IMR-90 (cell line): Measurements from ENCODE around the gene TMEM209. TPM values are rescaled to one million over a fixed set of nuclear protein-coding genes. Genes with fewer than 3 reads are reported as not detected.

Source experiments
- ATAC-seq: fragments of 200-7000 bp; cut with Tn5 transposase; 2 replicates; pipeline ENCODE4 v1.9.1; 2020; ENCODE audit warnings: low read depth, mild to moderate bottlenecking, moderate library complexity
- BruUV-seq: library from RNA; stranded (reverse); fragments of 400-500 nt; replicated peaks from 2 replicates; lab custom pipeline; 2021; lab: Mats Ljungman, UMichigan
- CTCF ChIA-PET: fragments of 300-600 bp; formaldehyde crosslinking; extraction: SDS; loops from one replicate; lab custom pipeline; 2021; ENCODE audit warnings: antibody characterized with exemption; lab: Yijun Ruan, JAX
- POLR2A ChIA-PET: fragments of 300-600 bp; sonication (Branson Sonifier 250); formaldehyde crosslinking; loops from one replicate; lab custom pipeline; 2022; ENCODE audit warnings: antibody characterized with exemption; ENCODE audit not compliant: unreplicated experiment; lab: Charles Lee
- DNase-seq: peaks from one replicate; pipeline ENCODE4 v3.0.0; 2013
- H2AFZ ChIP-seq: replicated peaks from 2 replicates; pipeline ENCODE3; 2013; ENCODE audit warnings: low read length, mild to moderate bottlenecking; ENCODE audit not compliant: poor library complexity
- H2AK5ac ChIP-seq: 2 replicates; pipeline ENCODE4 v1.6.1; 2013; ENCODE audit warnings: low read depth, low read length, inconsistent platforms
- H2AK9ac ChIP-seq: replicated peaks from 2 replicates; pipeline ENCODE3; 2013; ENCODE audit warnings: mild to moderate bottlenecking, low read depth, low read length, moderate library complexity; ENCODE audit not compliant: poor library complexity
- H2BK120ac ChIP-seq: 2 replicates; pipeline ENCODE4 v1.6.1; 2013; ENCODE audit warnings: low read depth, low read length, inconsistent platforms
- H2BK15ac ChIP-seq: 3 replicates; pipeline ENCODE4 v1.6.1; 2013; ENCODE audit warnings: low read depth, low read length, inconsistent platforms
- H2BK20ac ChIP-seq: 2 replicates; pipeline ENCODE4 v1.6.1; 2013; ENCODE audit warnings: low read depth, mild to moderate bottlenecking, inconsistent platforms, low read length, moderate library complexity
- H2BK5ac ChIP-seq: 2 replicates; pipeline ENCODE4 v1.6.1; 2013; ENCODE audit warnings: mild to moderate bottlenecking, low read depth, low read length, inconsistent platforms; ENCODE audit not compliant: poor library complexity, severe bottlenecking
- H3K14ac ChIP-seq: replicated peaks from 2 replicates; pipeline ENCODE4 v1.6.1; 2013; ENCODE audit warnings: low read depth, low read length, inconsistent platforms
- H3K18ac ChIP-seq: 2 replicates; pipeline ENCODE4 v1.6.1; 2013; ENCODE audit warnings: low read depth, low read length, control low read depth
- H3K23ac ChIP-seq: 2 replicates; pipeline ENCODE4 v1.6.1; 2013; ENCODE audit warnings: low read depth, low read length, inconsistent platforms
- H3K27ac ChIP-seq: 2 replicates; pipeline ENCODE4 v1.5.1; 2013; ENCODE audit warnings: mild to moderate bottlenecking, control low read depth, low read length; ENCODE audit not compliant: insufficient read depth
- H3K27me3 ChIP-seq: 2 replicates; pipeline ENCODE4 v1.6.1; 2013; ENCODE audit warnings: low read length; ENCODE audit not compliant: control insufficient read depth, insufficient read depth
- H3K36me3 ChIP-seq: 2 replicates; pipeline ENCODE4 v1.6.1; 2013; ENCODE audit warnings: low read length, mixed read lengths; ENCODE audit not compliant: control insufficient read depth, insufficient read depth
- H3K4ac ChIP-seq: 2 replicates; pipeline ENCODE4 v1.6.1; 2013; ENCODE audit warnings: low read depth, low read length, inconsistent platforms
- H3K4me1 ChIP-seq: 2 replicates; pipeline ENCODE4 v1.6.1; 2013; ENCODE audit warnings: low read length, mixed read lengths; ENCODE audit not compliant: control insufficient read depth, insufficient read depth
- H3K4me2 ChIP-seq: 2 replicates; pipeline ENCODE4 v1.6.1; 2013; ENCODE audit warnings: low read depth, mild to moderate bottlenecking, control low read depth, low read length, moderate library complexity
- H3K4me3 ChIP-seq: 2 replicates; pipeline ENCODE4 v1.5.1; 2013; ENCODE audit warnings: low read depth, mild to moderate bottlenecking, control low read depth, low read length, moderate library complexity; ENCODE audit not compliant: insufficient read depth
- H3K56ac ChIP-seq: 2 replicates; pipeline ENCODE4 v1.6.1; 2013; ENCODE audit warnings: low read length, inconsistent platforms; ENCODE audit not compliant: insufficient read depth; ENCODE audit errors: extremely low read depth
- H3K79me1 ChIP-seq, 2 experiments: 2 replicates each; pipeline ENCODE4 v1.6.1; 2013; ENCODE audit warnings: low read length in 2 of 2, inconsistent platforms in 1 of 2, low read depth in 1 of 2
- H3K9ac ChIP-seq: 2 replicates; pipeline ENCODE4 v1.6.1; 2013; ENCODE audit warnings: low read depth, low read length, control low read depth
- H3K9me1 ChIP-seq: 2 replicates; pipeline ENCODE4 v1.6.1; 2013; ENCODE audit warnings: low read length, inconsistent platforms; ENCODE audit not compliant: insufficient read depth
- H3K9me3 ChIP-seq: 2 replicates; pipeline ENCODE4 v1.6.1; 2013; ENCODE audit warnings: low read length; ENCODE audit not compliant: control insufficient read depth, insufficient read depth
- H4K20me1 ChIP-seq: 2 replicates; pipeline ENCODE4 v1.6.1; 2013; ENCODE audit warnings: low read length, inconsistent platforms; ENCODE audit not compliant: insufficient read depth
- H4K5ac ChIP-seq: 2 replicates; pipeline ENCODE4 v1.6.1; 2013; ENCODE audit warnings: mild to moderate bottlenecking, low read depth, low read length, control low read depth
- H4K8ac ChIP-seq, 2 experiments: 2 replicates each; pipeline ENCODE4 v1.6.1; 2013; ENCODE audit warnings: low read depth in 2 of 2, low read length in 2 of 2, control low read depth in 1 of 2, inconsistent platforms in 1 of 2
- H4K91ac ChIP-seq: 2 replicates; pipeline ENCODE4 v1.6.1; 2013; ENCODE audit warnings: low read depth, low read length, inconsistent platforms; ENCODE audit not compliant: insufficient read depth
- CEBPB ChIP-seq: IDR thresholded peaks from 2 replicates; pipeline ENCODE4 v1.6.1; 2012; ENCODE audit warnings: low read depth, low read length, improper control_type of control experiment
- FOS ChIP-seq: fragments of 150-350 bp; IDR thresholded peaks from 2 replicates; pipeline ENCODE4 v1.6.1; 2016; ENCODE audit warnings: low read depth, low read length
- POLR2A ChIP-seq: IDR thresholded peaks from 2 replicates; pipeline ENCODE4 v1.6.1; 2012; ENCODE audit warnings: mild to moderate bottlenecking, low read depth, low read length
- RFX5 ChIP-seq: IDR thresholded peaks from 2 replicates; pipeline ENCODE4 v1.8.0; 2012; ENCODE audit warnings: low read depth, mild to moderate bottlenecking, low read length, moderate library complexity
- WGBS, 2 experiments: methylation state at CpG; one replicate each; pipeline versions ENCODE4 v1.1.5 to v1.1.7; 2013; ENCODE audit warnings: missing lambda C conversion rate in 2 of 2; ENCODE audit not compliant: insufficient read length in 1 of 2; ENCODE audit errors: extremely low coverage in 2 of 2; 5-methylcytosine and 5-hydroxymethylcytosine counted together
- dilution Hi-C: fragments of 300-500 bp; cut with HindIII; formaldehyde crosslinking; loops from one replicate; pipeline ENCODE4 v1.14.3; 2018; ENCODE audit warnings: low sequenced_read_pairs; ENCODE audit not compliant: unreplicated experiment
- in situ Hi-C: fragments of 300-500 bp; cut with MboI; formaldehyde crosslinking; loops from 3 replicates; pipeline ENCODE4 v1.14.3; 2019; ENCODE audit warnings: low sequenced_read_pairs, inconsistent platforms, mixed read lengths
- intact Hi-C: fragments of 100-400 bp; cut with micrococcal nuclease; formaldehyde crosslinking; loops from 2 replicates; pipeline ENCODE4 v1.10.0; 2022
- polyA plus RNA-seq, 3 experiments: library from polyadenylated mRNA; depleted of rRNA; stranded (reverse); fragments of >200 nt; gene quantifications; 2 replicates each; pipeline ENCODE4 v1.2.3, GENCODE V29; 2012; ENCODE audit warnings: low replicate concordance in 1 of 3
- total RNA-seq: library from RNA; depleted of rRNA; stranded (reverse); fragments of >200 nt; gene quantifications from 2 replicates; pipeline ENCODE4 v1.2.3, GENCODE V29; 2012

TMEM209 gene
- total and polyA plus RNA-seq, 2 of the 4 experiments (the other 2 are of a cell fraction): 8.0 to 11.3 TPM

GRCh38 chr7:130180571-130181262, 24.5 kb downstream of the TMEM209 start:
- ChIA-PET CTCF (no interaction called here), POLR2A (no interaction called here)
- no peak overlapping the region for H3K14ac ChIP-seq
- DNase-seq (peak; percentile 85), ATAC-seq (peak; percentile 29; the same call in 1 of the 2 replicates)
- no peak overlapping the region for H4K91ac ChIP-seq
- no peak overlapping the region for H3K23ac ChIP-seq
- H3K4me3 ChIP-seq: no peak overlapping the region
- H3K36me3 ChIP-seq: no peaks in the 10 kb centered on the region; the same call in none of the 2 replicates
- in situ Hi-C loops (no loop called here), dilution Hi-C loops (no loop called here), intact Hi-C loops (loop anchor here (10.0 kb wide), 1 partner anchor 106 kb away; the partner anchor contains the start of gene KLHDC10)
- H3K9me3 ChIP-seq: no peaks in the 10 kb centered on the region
- no peak overlapping the region for H2AFZ ChIP-seq
- no peak overlapping the region for H3K4ac ChIP-seq
- peak overlapping the region; percentile 14 for H2BK5ac ChIP-seq
- 0 out of 4 replicates have a peak, but pooled peaks cover 0 to 11% of the 10 kb centered on the region in 2 experiments for H3K79me1 ChIP-seq
- no peak overlapping the region for H2BK120ac ChIP-seq
- BruUV-seq: no TSS peak
- whole genome bisulfite sequencing, 2 experiments: 92% methylated on average over 2 of the region's 9 CpGs; no CpG with 5 or more reads in 1 of the 2 experiments
- no peak overlapping the region for H4K5ac ChIP-seq
- no peak overlapping the region for H3K9ac ChIP-seq
- no peak overlapping the region for H2BK15ac ChIP-seq
- H2AK9ac ChIP-seq: no peak overlapping the region
- no peak overlapping the region for H2AK5ac ChIP-seq
- H3K9me1 ChIP-seq: no peaks in the 10 kb centered on the region
- TF ChIP-seq RFX5 (no peak), CEBPB (peak; percentile 81), FOS (peak; percentile 34; the same call in 1 of the 2 replicates), POLR2A (no peak)
- H3K4me1 ChIP-seq: no peaks in the 10 kb centered on the region
- H4K20me1 ChIP-seq: no peaks in the 10 kb centered on the region
- H2BK20ac ChIP-seq: no peak overlapping the region
- H3K27me3 ChIP-seq: no peaks in the 10 kb centered on the region
- H4K8ac ChIP-seq: no peak overlapping the region
- no peak overlapping the region for H3K18ac ChIP-seq
- no peak overlapping the region for H3K27ac ChIP-seq
- H3K4me2 ChIP-seq: no peak overlapping the region
- no peak overlapping the region for H3K56ac ChIP-seq
